ENCODE measurements around the gene CYP26B1.

- TF ChIP-seq CTCF (IDR thresholded peaks at IDR 0.05; ENCODE audit: low read length) (no peak), EZH2 (optimal IDR thresholded peaks at IDR 0.05; ENCODE audit: low read depth, low read length) (no peak), EZH2phosphoT487 (IDR thresholded peaks at IDR 0.05; ENCODE audit: low read length) (no peak)
These were observed 1.3 kb upstream of the CYP26B1 start for GRCh38 chr2:72148837-72149555.

Data from MM.1S (cell line).